Measurements from ENCODE around the gene C5orf24.

Gene C5orf24

GRCh38 chr5:134905246-134905996, 59.7 kb downstream of the C5orf24 start:
- DNase-seq (ENCODE audit: low read depth in 3 of 3, low spot score in 1 of 3) = peak in 2 of 3 donors; percentile 27 to 43

- no peak for DNase-seq (ENCODE audit: low read depth in 3 of 3, low spot score in 1 of 3)
Observed at GRCh38 chr5:134906811-134907210, 61.0 kb downstream of the C5orf24 start.

Measured in stimulated activated CD4-positive, alpha-beta T cell treated with anti-CD3 and anti-CD28 coated beads, TNF-alpha, amount 100 ng/mL, for 1 hour (primary cell).